Right cardiac atrium (tissue), 5 donors: Measurements from ENCODE around the gene SEC24B. TPM values are rescaled to one million over a fixed set of nuclear protein-coding genes. Genes with fewer than 3 reads are reported as not detected.

Source experiments
- ATAC-seq, 2 donors: fragments of 200-7000 bp; cut with Tn5 transposase; one replicate each; pipeline versions ENCODE4 v1.8.0 to v1.9.1; 2020; ENCODE audit warnings: moderate library complexity in 2 of 2, mild to moderate bottlenecking in 1 of 2
- DNase-seq, 3 donors: peaks; one replicate each; pipeline ENCODE4 v3.0.0-alpha.2; 2020
- H3K27ac ChIP-seq: one replicate; pipeline ENCODE4 v1.5.1; 2013; ENCODE audit warnings: mild to moderate bottlenecking, low read length, control low read depth, moderate library complexity
- H3K27me3 ChIP-seq: one replicate; pipeline ENCODE4 v1.6.1; 2013; ENCODE audit not compliant: control insufficient read depth, insufficient read depth
- H3K4me1 ChIP-seq: one replicate; pipeline ENCODE4 v1.6.1; 2013; ENCODE audit warnings: low read length; ENCODE audit not compliant: control insufficient read depth, insufficient read depth
- H3K4me3 ChIP-seq: one replicate; pipeline ENCODE4 v1.5.1; 2013; ENCODE audit warnings: low read length, control low read depth
- H3K9me3 ChIP-seq: one replicate; pipeline ENCODE4 v1.6.1; 2013; ENCODE audit warnings: low read length; ENCODE audit not compliant: control insufficient read depth
- WGBS: extraction: QIAGEN DNeasy Blood & Tissue Kit; methylation state at CpG from one replicate; pipeline ENCODE4 v1.1.7; 2013; 5-methylcytosine and 5-hydroxymethylcytosine counted together
- intact Hi-C, 4 donors: fragments of 100-400 bp; cut with DNase I; formaldehyde crosslinking; loops; one replicate each; pipeline versions ENCODE4 v1.11.0 to v1.14.0; 2022 to 2023
- polyA plus RNA-seq: library from polyadenylated mRNA; stranded (reverse); fragments of 200-250 nt; gene quantifications from one replicate; pipeline ENCODE4 v1.2.3, GENCODE V29; 2013
- total RNA-seq, 4 donors: library from RNA; stranded (reverse); fragmentation: NEBNext Ultra II Directional; extraction: Animal tissue kit (Norgen Biotek cat#: 25700); gene quantifications; one replicate each; pipeline ENCODE4 v1.2.1, GENCODE V29; 2021
- donor health status: healthy with polysubstance abuse.
- donor health status: DM: no; HTN: yes; CAD: no.
- donor health status: DM: no; HTN: no; CAD: no.
- donor health status: DM: no; HTN: yes; CAD: no; lungs with severe emphysema.
- donor health status: DM: yes; HTN: yes; CAD: no.

The SEC24B gene
- total and polyA plus RNA-seq, 5 donors, result 9.4 to 34.3 (median 26.8) TPM

- no peaks in the 10 kb centered on the region for H3K27me3 ChIP-seq
- ATAC-seq (no peak), DNase-seq (no peak)
- intact Hi-C loops, result loop anchor here (5.0 to 10.0 kb wide), 2 partner anchors 571 to 574 kb away; no protein-coding TSS in a partner anchor
- no peak overlapping the region for H3K27ac ChIP-seq
- WGBS, result 82% methylated on average over 3 of the region's 3 CpGs
- no peaks in the 10 kb centered on the region for H3K9me3 ChIP-seq
- H3K4me3 ChIP-seq, result no peak overlapping the region
- no peaks in the 10 kb centered on the region for H3K4me1 ChIP-seq
Measured at GRCh38 chr4:109408711-109409110, 24.9 kb upstream of the SEC24B start.

GRCh38 chr4:109410226-109410625 lies 23.4 kb upstream of the SEC24B start:
- WGBS, result 92% methylated on average over 9 of the region's 9 CpGs
- Histone ChIP-seq H3K4me3 (no peak overlapping the region), H3K27me3 (no peaks in the 10 kb centered on the region), H3K4me1 (no peaks in the 10 kb centered on the region), H3K27ac (no peak overlapping the region), H3K9me3 (no peaks in the 10 kb centered on the region)
- ATAC-seq, result no peak
- no peak for DNase-seq
- intact Hi-C loops, result no loop called here

- H3K4me1 ChIP-seq, result no peaks in the 10 kb centered on the region
- no peaks in the 10 kb centered on the region for H3K27me3 ChIP-seq
- WGBS, result 77% methylated on average over 3 of the region's 3 CpGs
- no peaks in the 10 kb centered on the region for H3K9me3 ChIP-seq
- no peak overlapping the region for H3K27ac ChIP-seq
- ATAC-seq, result no peak
- intact Hi-C loops, result no loop called here
- DNase-seq, result no peak
- no peak overlapping the region for H3K4me3 ChIP-seq
Measured at GRCh38 chr4:109410776-109411175, 22.8 kb upstream of the SEC24B start.

- DNase-seq (peak; percentile 53 to 87 (median 81)), ATAC-seq (peak; percentile 45 to 76)
- intact Hi-C loops, result no loop called here
- no peaks in the 10 kb centered on the region for H3K4me1 ChIP-seq
- no peak overlapping the region for H3K27ac ChIP-seq
- no peaks in the 10 kb centered on the region for H3K27me3 ChIP-seq
- no peaks in the 10 kb centered on the region for H3K9me3 ChIP-seq
- 50% methylated on average over 2 of the region's 2 CpGs for WGBS
- H3K4me3 ChIP-seq, result no peak overlapping the region
Measured at GRCh38 chr4:109411964-109412363, 21.7 kb upstream of the SEC24B start.

- DNase-seq, result no peak
- 65% methylated on average over 1 of the region's 1 CpG for WGBS
- H3K9me3 ChIP-seq, result no peaks in the 10 kb centered on the region
- H3K4me3 ChIP-seq, result no peak overlapping the region
- no peak overlapping the region for H3K27ac ChIP-seq
- H3K27me3 ChIP-seq, result no peaks in the 10 kb centered on the region
- intact Hi-C loops, result no loop called here
- ATAC-seq, result peak; percentile 52 to 54
- no peaks in the 10 kb centered on the region for H3K4me1 ChIP-seq
Measured at GRCh38 chr4:109412776-109413175, 20.8 kb upstream of the SEC24B start.

GRCh38 chr4:109414938-109415337 lies 18.7 kb upstream of the SEC24B start:
- no peak for ATAC-seq
- Histone ChIP-seq H3K4me3 (no peak overlapping the region), H3K9me3 (no peaks in the 10 kb centered on the region), H3K27ac (no peak overlapping the region), H3K27me3 (no peaks in the 10 kb centered on the region), H3K4me1 (no peaks in the 10 kb centered on the region)
- intact Hi-C loops, result no loop called here
- WGBS, result 60% methylated on average over 1 of the region's 1 CpG
- no peak for DNase-seq

GRCh38 chr4:109418588-109418987 lies 15.0 kb upstream of the SEC24B start:
- Histone ChIP-seq H3K9me3 (no peaks in the 10 kb centered on the region), H3K27me3 (no peaks in the 10 kb centered on the region), H3K4me3 (no peak overlapping the region), H3K4me1 (no peaks in the 10 kb centered on the region), H3K27ac (no peak overlapping the region)
- DNase-seq (no peak), ATAC-seq (no peak)
- intact Hi-C loops, result no loop called here
- 83% methylated on average over 1 of the region's 1 CpG for WGBS

- Histone ChIP-seq H3K4me1 (no peaks in the 10 kb centered on the region), H3K9me3 (no peaks in the 10 kb centered on the region), H3K4me3 (no peak overlapping the region), H3K27me3 (no peaks in the 10 kb centered on the region), H3K27ac (no peak overlapping the region)
- intact Hi-C loops, result loop anchor here (5.0 to 10.0 kb wide), 6 partner anchors 235 to 558 kb away; partner anchors contain the start of genes CASP6 (in 1 of the 4), GAR1 (in 1 of the 4) and RRH (in 1 of the 4)
- WGBS, result 93% methylated on average over 2 of the region's 2 CpGs
- DNase-seq (no peak), ATAC-seq (no peak)
Measured at GRCh38 chr4:109419679-109420078, 13.9 kb upstream of the SEC24B start.

- Histone ChIP-seq H3K4me1 (no peaks in the 10 kb centered on the region), H3K9me3 (no peaks in the 10 kb centered on the region), H3K4me3 (no peak overlapping the region), H3K27ac (no peak overlapping the region), H3K27me3 (no peaks in the 10 kb centered on the region)
- ATAC-seq (no peak), DNase-seq (no peak)
- intact Hi-C loops, result loop anchor here (5.0 to 10.0 kb wide), 6 partner anchors 231 to 553 kb away; partner anchors contain the start of genes CASP6 (in 1 of the 4), GAR1 (in 1 of the 4) and RRH (in 1 of the 4)
- 86% methylated on average over 19 of the region's 19 CpGs for WGBS
Measured at GRCh38 chr4:109424093-109424841, 9.3 kb upstream of the SEC24B start.

- no peaks in the 10 kb centered on the region for H3K4me1 ChIP-seq
- DNase-seq, result no peak
- H3K27ac ChIP-seq, result no peak overlapping the region
- WGBS, result 93% methylated on average over 4 of the region's 4 CpGs
- H3K4me3 ChIP-seq, result no peak overlapping the region
- H3K27me3 ChIP-seq, result no peaks in the 10 kb centered on the region
- no peaks in the 10 kb centered on the region for H3K9me3 ChIP-seq
- no peak for ATAC-seq
- intact Hi-C loops, result loop anchor here in 3 of 4 donors (5.0 to 10.0 kb wide), 6 partner anchors 229 to 549 kb away; partner anchors contain the start of genes CASP6 (in 1 of the 3), GAR1 (in 1 of the 3) and RRH (in 1 of the 3)
Measured at GRCh38 chr4:109425405-109425804, 8.2 kb upstream of the SEC24B start.

GRCh38 chr4:109429545-109429944 lies 4.1 kb upstream of the SEC24B start:
- 72% methylated on average over 1 of the region's 1 CpG for WGBS
- intact Hi-C loops, result loop anchor here in 3 of 4 donors (5.0 to 10.0 kb wide), 6 partner anchors 225 to 545 kb away; partner anchors contain the start of genes CASP6 (in 1 of the 3), GAR1 (in 1 of the 3) and RRH (in 1 of the 3)
- no peaks in the 10 kb centered on the region for H3K9me3 ChIP-seq
- no peak for DNase-seq
- no peak overlapping the region for H3K27ac ChIP-seq
- no peaks in the 10 kb centered on the region for H3K4me1 ChIP-seq
- no peak for ATAC-seq
- no peak overlapping the region for H3K4me3 ChIP-seq
- no peaks in the 10 kb centered on the region for H3K27me3 ChIP-seq
